Memory B cell (primary cell): ENCODE measurements around the gene FMR1.

Experiments
- ATAC-seq: fragments of 150-1000 bp; cut with Tn5 transposase; 2 replicates; pipeline ENCODE4 v1.10.0; 2021; ENCODE audit warnings: low read depth, mild to moderate bottlenecking, moderate library complexity
- DNase-seq, 2 donors: peaks; one replicate each; pipeline ENCODE4 v3.0.0; 2022; ENCODE audit warnings: low spot score in 2 of 2
- H3K27ac Mint-ChIP-seq: one replicate; pipeline ENCODE4 v1.8.0; 2022; ENCODE audit warnings: mild to moderate bottlenecking, moderate library complexity, mixed read lengths
- H3K27me3 Mint-ChIP-seq: one replicate; pipeline ENCODE4 v1.8.0; 2022; ENCODE audit warnings: mixed read lengths
- H3K36me3 Mint-ChIP-seq: one replicate; pipeline ENCODE4 v1.8.0; 2022; ENCODE audit warnings: mild to moderate bottlenecking, mixed read lengths
- H3K4me1 Mint-ChIP-seq: one replicate; pipeline ENCODE4 v1.8.0; 2022; ENCODE audit warnings: mixed read lengths
- H3K4me3 Mint-ChIP-seq: one replicate; pipeline ENCODE4 v1.8.0; 2022; ENCODE audit warnings: mild to moderate bottlenecking, moderate library complexity, mixed read lengths
- H3K9me3 Mint-ChIP-seq: one replicate; pipeline ENCODE4 v1.8.0; 2022; ENCODE audit warnings: mixed read lengths

FMR1 gene

DNA sequence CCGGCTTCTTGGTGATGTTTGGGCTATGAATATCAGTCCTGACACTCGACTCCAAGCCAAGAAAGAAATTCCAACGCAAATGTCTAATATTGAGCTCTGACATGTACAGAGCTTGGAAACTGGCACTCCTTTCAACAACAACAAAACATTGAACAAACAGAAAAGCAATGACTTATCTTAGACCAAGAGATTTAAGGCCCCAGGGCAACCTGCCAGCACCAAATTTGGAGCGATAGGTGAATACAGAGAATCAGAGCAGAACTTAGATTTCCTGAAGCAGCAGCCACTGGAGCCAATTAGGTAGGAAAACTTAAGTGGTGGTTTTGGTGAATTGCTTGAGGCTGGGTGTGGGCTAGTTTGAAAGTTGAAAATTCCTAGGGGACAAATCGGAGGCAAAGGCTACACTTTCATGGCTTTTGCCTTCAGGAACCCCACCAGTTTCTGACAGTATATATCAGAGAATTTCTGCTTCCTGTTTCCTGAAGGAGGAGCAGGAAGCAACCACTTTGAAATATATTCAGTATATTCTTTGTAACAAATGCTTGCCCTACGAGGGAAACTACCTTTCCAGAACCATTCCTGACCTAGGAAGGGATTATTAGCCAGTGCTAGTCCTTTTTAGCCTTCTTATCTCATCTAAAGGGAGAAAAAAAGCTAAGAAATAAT is 10.1 kb upstream of the FMR1 start:
- Mint-ChIP-seq H3K4me3 (no peak overlapping the region), H3K27ac (no peak overlapping the region), H3K27me3 (no peaks in the 10 kb centered on the region), H3K36me3 (no peaks in the 10 kb centered on the region), H3K4me1 (peaks cover 5% of the 10 kb centered on the region), H3K9me3 (no peaks in the 10 kb centered on the region)
- no peak for ATAC-seq
- no peak for DNase-seq

DNA sequence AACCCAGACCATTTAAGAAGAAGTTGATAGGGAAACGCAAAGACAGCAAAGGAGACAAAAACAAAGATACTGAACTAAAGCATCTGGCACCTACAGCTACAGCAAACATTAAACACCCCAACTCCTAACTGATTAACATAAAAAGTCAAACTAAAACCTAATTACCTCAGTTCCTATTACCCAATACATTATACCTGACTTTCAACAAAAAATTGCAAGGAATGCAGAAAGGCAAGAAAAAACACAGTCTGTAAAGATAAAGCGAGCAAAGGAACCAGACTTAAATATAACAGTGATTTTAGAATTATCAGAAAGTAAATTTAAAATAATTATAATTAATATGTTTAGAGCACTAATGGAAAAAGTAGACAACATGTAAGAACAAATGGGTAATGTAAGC is 9.4 kb upstream of the FMR1 start:
- Mint-ChIP-seq H3K27ac (no peak overlapping the region), H3K27me3 (no peaks in the 10 kb centered on the region), H3K9me3 (no peaks in the 10 kb centered on the region), H3K4me1 (peaks cover 5% of the 10 kb centered on the region), H3K36me3 (no peaks in the 10 kb centered on the region), H3K4me3 (no peak overlapping the region)
- DNase-seq: no peak
- no peak for ATAC-seq

DNA sequence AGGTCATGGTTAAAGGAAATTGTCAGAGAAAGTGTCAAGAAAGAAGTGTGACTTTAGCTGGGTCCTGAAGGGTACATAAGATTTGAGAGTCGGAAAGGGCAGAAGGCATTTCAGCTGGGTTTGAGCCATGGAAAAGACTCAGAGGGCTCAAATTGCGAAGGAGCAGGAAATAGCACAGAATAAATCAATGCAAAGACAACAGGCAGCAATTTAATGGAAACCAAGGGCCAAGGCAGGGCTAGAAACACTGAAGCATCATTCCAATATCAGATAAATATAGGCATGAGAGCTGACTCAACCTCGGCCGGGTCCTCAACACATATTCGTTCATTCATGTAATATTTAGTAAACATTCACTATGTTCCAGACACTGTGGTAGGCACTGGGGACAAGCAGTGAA is 3.6 kb upstream of the FMR1 start:
- DNase-seq (no peak), ATAC-seq (no peak)
- no peak overlapping the region for H3K4me3 Mint-ChIP-seq
- H3K27me3 Mint-ChIP-seq: no peaks in the 10 kb centered on the region
- H3K36me3 Mint-ChIP-seq: no peaks in the 10 kb centered on the region
- no peaks in the 10 kb centered on the region for H3K9me3 Mint-ChIP-seq
- peaks cover 3% of the 10 kb centered on the region for H3K4me1 Mint-ChIP-seq
- H3K27ac Mint-ChIP-seq: no peak overlapping the region

DNA sequence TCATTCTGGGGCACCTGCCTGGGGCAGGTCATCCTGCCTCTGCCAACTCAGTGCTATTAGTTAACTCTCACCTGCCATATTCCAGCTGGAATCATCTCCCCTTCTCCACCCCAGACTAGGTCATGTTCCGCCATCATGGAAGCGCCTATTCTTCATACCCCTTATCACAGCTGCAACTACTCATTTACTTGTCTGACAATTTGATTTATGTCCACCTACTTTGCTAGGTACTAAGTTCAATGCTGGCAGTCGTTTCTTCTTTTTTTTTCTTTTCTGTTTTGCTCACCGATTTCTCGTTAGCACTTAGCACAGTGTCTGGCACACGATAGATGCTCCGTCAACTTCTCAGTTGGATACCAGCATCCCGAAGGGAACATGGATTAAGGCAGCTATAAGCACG is 1.1 kb upstream of the FMR1 start:
- peaks cover 6% of the 10 kb centered on the region for H3K4me1 Mint-ChIP-seq
- H3K27ac Mint-ChIP-seq: no peak overlapping the region
- ATAC-seq (no peak), DNase-seq (no peak)
- peak overlapping the region; percentile 94 for H3K4me3 Mint-ChIP-seq
- H3K36me3 Mint-ChIP-seq: no peaks in the 10 kb centered on the region
- H3K27me3 Mint-ChIP-seq: no peaks in the 10 kb centered on the region
- no peaks in the 10 kb centered on the region for H3K9me3 Mint-ChIP-seq

DNA sequence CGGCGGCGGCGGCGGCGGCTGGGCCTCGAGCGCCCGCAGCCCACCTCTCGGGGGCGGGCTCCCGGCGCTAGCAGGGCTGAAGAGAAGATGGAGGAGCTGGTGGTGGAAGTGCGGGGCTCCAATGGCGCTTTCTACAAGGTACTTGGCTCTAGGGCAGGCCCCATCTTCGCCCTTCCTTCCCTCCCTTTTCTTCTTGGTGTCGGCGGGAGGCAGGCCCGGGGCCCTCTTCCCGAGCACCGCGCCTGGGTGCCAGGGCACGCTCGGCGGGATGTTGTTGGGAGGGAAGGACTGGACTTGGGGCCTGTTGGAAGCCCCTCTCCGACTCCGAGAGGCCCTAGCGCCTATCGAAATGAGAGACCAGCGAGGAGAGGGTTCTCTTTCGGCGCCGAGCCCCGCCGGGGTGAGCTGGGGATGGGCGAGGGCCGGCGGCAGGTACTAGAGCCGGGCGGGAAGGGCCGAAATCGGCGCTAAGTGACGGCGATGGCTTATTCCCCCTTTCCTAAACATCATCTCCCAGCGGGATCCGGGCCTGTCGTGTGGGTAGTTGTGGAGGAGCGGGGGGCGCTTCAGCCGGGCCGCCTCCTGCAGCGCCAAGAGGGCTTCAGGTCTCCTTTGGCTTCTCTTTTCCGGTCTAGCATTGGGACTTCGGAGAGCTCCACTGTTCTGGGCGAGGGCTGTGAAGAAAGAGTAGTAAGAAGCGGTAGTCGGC is 528 bp downstream of the FMR1 start:
- ATAC-seq (peak; percentile 7), DNase-seq (peak in 1 of 2 donors; percentile 48)
- H3K9me3 Mint-ChIP-seq: no peaks in the 10 kb centered on the region

DNA sequence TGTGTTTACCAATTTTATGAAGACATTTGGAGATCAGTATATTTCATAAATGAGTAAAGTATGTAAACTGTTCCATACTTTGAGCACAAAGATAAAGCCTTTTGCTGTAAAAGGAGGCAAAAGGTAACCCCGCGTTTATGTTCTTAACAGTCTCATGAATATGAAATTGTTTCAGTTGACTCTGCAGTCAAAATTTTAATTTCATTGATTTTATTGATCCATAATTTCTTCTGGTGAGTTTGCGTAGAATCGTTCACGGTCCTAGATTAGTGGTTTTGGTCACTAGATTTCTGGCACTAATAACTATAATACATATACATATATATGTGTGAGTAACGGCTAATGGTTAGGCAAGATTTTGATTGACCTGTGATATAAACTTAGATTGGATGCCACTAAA is 1.9 kb downstream of the FMR1 start:
- ATAC-seq (no peak), DNase-seq (no peak)
- no peak overlapping the region for H3K27ac Mint-ChIP-seq
- H3K36me3 Mint-ChIP-seq: no peaks in the 10 kb centered on the region
- H3K4me3 Mint-ChIP-seq: peak overlapping the region; percentile 94
- no peaks in the 10 kb centered on the region for H3K27me3 Mint-ChIP-seq
- H3K9me3 Mint-ChIP-seq: no peaks in the 10 kb centered on the region
- H3K4me1 Mint-ChIP-seq: peaks cover 22% of the 10 kb centered on the region

More for the DNA sequence above, 528 bp downstream of the FMR1 start:
- H3K27ac Mint-ChIP-seq: peak overlapping the region; percentile 92
- H3K4me3 Mint-ChIP-seq: peak overlapping the region; percentile 94
- H3K27me3 Mint-ChIP-seq: no peaks in the 10 kb centered on the region
- H3K4me1 Mint-ChIP-seq: peaks cover 12% of the 10 kb centered on the region
- no peaks in the 10 kb centered on the region for H3K36me3 Mint-ChIP-seq

DNA sequence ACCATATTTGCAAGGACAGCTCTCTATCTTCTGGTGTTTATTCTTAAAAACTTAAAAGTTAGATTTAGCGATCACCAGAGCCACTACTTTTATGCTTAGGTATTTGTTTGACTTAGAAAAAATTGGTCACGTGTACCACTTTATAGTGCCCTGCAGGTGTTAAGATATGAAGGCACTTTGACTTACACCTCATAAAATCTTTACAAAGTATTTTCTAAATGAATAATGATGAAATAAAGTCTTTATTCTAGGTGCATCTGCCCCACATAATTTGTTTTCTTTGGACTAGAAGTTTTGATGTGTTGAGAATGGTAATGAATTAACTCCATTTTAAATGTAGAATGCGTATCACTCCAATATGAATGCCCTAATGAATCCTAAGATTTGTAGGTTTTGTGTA is 2.9 kb downstream of the FMR1 start:
- Mint-ChIP-seq H3K27ac (no peak overlapping the region), H3K4me3 (no peak overlapping the region), H3K4me1 (peaks cover 22% of the 10 kb centered on the region), H3K9me3 (no peaks in the 10 kb centered on the region), H3K36me3 (no peaks in the 10 kb centered on the region), H3K27me3 (no peaks in the 10 kb centered on the region)
- DNase-seq (no peak), ATAC-seq (no peak)

DNA sequence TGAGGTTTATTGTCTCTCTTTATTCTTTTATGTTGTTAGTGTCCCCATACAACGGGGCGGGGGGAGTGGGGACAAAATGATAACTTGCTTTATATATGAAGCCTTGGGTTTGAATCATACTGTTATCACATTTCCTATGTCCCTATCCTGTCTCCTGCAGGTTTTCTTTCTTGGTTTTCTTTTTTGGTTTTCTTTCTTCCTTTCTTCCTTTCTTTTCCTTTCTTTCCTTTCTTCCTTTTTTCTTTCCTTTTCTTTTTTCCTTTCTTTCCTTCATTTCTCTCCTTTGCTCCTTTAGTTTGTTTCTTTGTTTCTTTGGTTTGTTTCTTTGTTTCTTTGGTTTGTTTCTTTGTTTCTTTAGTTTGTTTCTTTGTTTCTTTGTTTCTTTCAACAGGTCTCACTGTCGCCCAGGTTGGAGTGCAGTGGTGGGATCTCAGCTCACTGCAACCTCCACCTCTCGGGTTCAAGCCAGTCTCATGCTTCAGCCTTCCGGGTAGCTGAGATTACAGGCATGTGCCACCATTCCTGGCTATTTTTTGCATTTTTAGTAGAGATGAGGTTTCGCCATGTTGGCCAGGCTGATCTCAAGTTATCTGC is 4.8 kb downstream of the FMR1 start:
- Mint-ChIP-seq H3K4me3 (peak overlapping the region; percentile 21), H3K9me3 (no peaks in the 10 kb centered on the region), H3K27ac (peak overlapping the region; percentile 79), H3K36me3 (no peaks in the 10 kb centered on the region), H3K4me1 (peaks cover 28% of the 10 kb centered on the region), H3K27me3 (no peaks in the 10 kb centered on the region)
- DNase-seq (no peak), ATAC-seq (no peak)

DNA sequence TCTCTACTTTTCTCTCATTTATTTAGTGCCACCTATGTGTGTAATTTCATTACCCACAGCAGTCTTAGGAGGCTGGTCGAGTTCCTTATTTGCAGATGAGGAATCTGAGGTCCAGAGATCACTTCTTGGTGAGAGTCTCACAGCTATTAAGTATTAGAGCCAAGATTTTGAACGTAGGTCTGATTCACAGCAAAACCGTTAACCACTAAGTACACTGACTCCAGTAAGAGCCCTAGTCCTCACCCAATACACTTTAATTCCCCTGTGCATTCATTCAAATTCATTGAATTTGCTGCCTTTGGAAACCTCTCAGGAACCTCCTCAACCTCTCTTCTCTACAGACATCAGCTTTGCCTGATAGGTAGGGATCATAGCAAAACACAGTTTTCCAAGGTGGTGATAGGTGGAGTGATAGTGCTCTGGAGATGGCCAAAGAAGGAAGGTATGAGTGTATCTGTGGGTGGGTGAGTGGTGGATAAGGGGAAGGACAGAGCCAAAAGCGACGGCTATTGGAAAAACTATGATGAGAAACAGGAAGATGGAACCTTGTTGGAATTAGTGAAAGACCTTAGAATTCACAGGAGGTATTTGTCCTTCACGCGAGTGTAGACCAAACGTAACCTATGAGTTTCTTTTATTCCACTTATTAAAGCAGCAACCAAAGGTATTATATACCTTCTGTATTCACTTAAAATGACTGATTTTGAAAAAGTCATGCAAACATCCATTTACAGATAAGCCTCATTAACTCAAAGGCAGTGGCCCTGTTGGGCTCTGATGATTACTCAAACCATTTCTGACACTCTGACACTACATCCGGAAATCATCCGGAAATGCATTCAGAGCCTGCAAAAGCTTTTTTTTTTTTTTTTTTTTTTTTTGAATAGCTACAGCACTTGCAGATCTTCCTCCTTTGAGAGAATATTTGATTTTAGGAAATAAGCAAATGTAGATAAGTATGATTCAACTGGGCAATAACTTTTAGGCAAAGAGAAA is 6.3 kb downstream of the FMR1 start:
- H3K36me3 Mint-ChIP-seq: peaks cover 2% of the 10 kb centered on the region
- peak overlapping the region; percentile 79 for H3K27ac Mint-ChIP-seq
- peak; percentile 84 for ATAC-seq
- DNase-seq: peak in 1 of 2 donors; percentile 5
- no peaks in the 10 kb centered on the region for H3K9me3 Mint-ChIP-seq
- peak overlapping the region; percentile 39 for H3K4me3 Mint-ChIP-seq
- H3K27me3 Mint-ChIP-seq: no peaks in the 10 kb centered on the region
- peaks cover 28% of the 10 kb centered on the region for H3K4me1 Mint-ChIP-seq

DNA sequence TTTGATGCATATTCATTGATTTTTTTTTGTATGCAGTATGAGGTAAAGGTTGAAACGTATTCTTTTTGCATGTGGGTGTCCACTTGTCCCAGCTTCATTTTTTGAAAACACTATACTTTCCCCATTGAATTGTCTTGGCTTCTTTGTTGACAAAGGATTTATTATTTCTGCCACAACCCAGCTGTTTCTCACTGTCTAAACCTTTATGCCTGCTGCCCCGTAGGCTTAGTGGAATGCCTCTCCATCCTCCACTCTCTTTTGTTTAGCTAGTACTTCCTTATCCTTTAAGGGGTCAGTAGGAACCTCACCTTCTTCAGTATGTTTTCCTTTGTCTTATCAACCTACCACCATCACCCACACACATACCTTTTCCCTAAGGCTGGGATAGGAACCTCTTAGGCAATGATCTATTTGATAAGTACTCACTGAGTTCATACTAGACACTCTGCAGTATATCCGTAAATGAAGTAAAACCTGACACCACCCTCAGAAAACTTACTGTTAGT is 8.5 kb downstream of the FMR1 start:
- no peaks in the 10 kb centered on the region for H3K9me3 Mint-ChIP-seq
- H3K27me3 Mint-ChIP-seq: no peaks in the 10 kb centered on the region
- peaks cover 6% of the 10 kb centered on the region for H3K36me3 Mint-ChIP-seq
- peak overlapping the region; percentile 75 for H3K27ac Mint-ChIP-seq
- H3K4me1 Mint-ChIP-seq: peaks cover 32% of the 10 kb centered on the region
- ATAC-seq (no peak), DNase-seq (no peak)
- no peak overlapping the region for H3K4me3 Mint-ChIP-seq

DNA sequence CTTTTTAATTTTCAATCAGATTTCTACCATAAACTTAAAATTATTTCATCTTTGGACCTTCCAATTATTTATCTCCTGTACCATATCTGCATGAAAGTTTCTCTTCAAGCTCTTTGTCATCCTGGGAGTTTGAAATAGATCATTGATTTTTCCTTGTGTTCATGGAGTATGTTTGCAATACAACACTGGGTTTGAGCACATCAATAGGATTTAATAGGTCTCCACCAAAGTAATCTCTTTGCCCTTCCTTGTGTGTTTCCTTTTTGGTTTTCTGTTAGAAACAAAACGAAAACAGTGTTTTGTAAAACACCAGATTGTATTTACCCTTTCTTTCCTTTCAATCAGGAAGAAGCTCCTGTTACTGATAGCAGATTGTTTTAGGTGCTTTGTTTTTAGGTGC is 11.9 kb downstream of the FMR1 start:
- H3K27me3 Mint-ChIP-seq: no peaks in the 10 kb centered on the region
- H3K27ac Mint-ChIP-seq: no peak overlapping the region
- H3K4me1 Mint-ChIP-seq: peaks cover 15% of the 10 kb centered on the region
- DNase-seq (no peak), ATAC-seq (no peak)
- H3K36me3 Mint-ChIP-seq: peaks cover 13% of the 10 kb centered on the region
- no peaks in the 10 kb centered on the region for H3K9me3 Mint-ChIP-seq
- H3K4me3 Mint-ChIP-seq: no peak overlapping the region

DNA sequence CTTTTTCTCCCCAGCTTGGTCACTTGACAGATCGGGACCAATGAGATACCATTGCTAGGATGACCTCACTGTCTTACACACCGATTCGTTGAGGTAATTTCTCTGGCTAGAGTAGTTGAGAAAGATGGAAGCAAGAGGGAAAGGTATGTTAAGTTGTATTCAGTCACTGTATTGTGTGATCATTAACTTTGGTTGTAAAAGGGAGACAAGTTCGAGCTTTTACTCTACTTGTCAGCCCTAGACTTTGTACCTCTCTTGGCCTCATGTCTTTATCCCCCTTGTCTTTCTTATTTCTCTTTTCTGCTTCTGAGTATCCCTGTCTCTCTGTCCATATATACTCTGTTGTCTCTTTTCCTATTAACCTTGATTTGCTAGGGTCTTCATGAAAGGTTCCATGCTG is 15.5 kb downstream of the FMR1 start:
- Mint-ChIP-seq H3K36me3 (peaks cover 18% of the 10 kb centered on the region), H3K4me3 (no peak overlapping the region), H3K9me3 (no peaks in the 10 kb centered on the region), H3K27me3 (no peaks in the 10 kb centered on the region), H3K27ac (peak overlapping the region; percentile 16), H3K4me1 (peaks cover 6% of the 10 kb centered on the region)
- ATAC-seq (no peak), DNase-seq (no peak)

DNA sequence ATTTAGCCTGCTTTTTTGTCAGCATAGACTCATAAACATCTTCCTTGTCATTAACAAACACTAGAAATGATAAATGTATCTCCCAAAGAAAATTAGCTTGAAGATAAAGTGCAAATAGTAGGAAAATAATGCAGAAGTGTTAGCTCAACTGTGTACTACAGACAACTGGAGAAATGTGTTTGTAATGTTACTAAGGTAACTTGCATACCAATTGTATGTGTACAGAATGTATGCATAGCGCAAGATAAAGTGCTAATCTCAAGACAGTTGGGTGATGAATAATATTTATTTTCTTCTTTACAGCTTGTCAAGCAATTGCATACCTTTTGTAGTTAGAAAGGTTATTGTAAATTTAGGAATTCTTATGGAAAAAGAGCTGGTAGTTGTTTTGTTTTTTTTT is 22.1 kb downstream of the FMR1 start:
- no peaks in the 10 kb centered on the region for H3K27me3 Mint-ChIP-seq
- H3K4me1 Mint-ChIP-seq: no peaks in the 10 kb centered on the region
- peaks cover 13% of the 10 kb centered on the region for H3K36me3 Mint-ChIP-seq
- DNase-seq (no peak), ATAC-seq (no peak)
- no peak overlapping the region for H3K27ac Mint-ChIP-seq
- no peaks in the 10 kb centered on the region for H3K9me3 Mint-ChIP-seq
- H3K4me3 Mint-ChIP-seq: no peak overlapping the region
